Upper lobe of right lung (tissue), 1 donor: ENCODE data around the gene RAB31. TPM values are rescaled to one million over a fixed set of nuclear protein-coding genes. Genes with fewer than 3 reads are reported as not detected.

Experiments used
- ATAC-seq: fragments of 200-7000 bp; cut with Tn5 transposase; one replicate; pipeline ENCODE4 v1.9.1; 2020; ENCODE audit warnings: mild to moderate bottlenecking, moderate library complexity
- DNase-seq: peaks from one replicate; pipeline ENCODE4 v3.0.0-alpha.2; 2020
- H3K27ac ChIP-seq: fragments of 200-600 bp; one replicate; pipeline ENCODE4 v1.8.0; 2022
- H3K27me3 ChIP-seq: fragments of 200-600 bp; one replicate; pipeline ENCODE4 v1.8.0; 2022; ENCODE audit warnings: mild to moderate bottlenecking
- H3K36me3 ChIP-seq: fragments of 200-600 bp; one replicate; pipeline ENCODE4 v1.8.0; 2022
- H3K4me1 ChIP-seq: fragments of 200-600 bp; one replicate; pipeline ENCODE4 v1.8.0; 2022
- H3K4me3 ChIP-seq: fragments of 200-600 bp; one replicate; pipeline ENCODE4 v1.8.0; 2022; ENCODE audit warnings: mild to moderate bottlenecking
- H3K9me3 ChIP-seq: fragments of 200-600 bp; one replicate; pipeline ENCODE4 v1.8.0; 2022
- intact Hi-C: fragments of 100-400 bp; cut with DNase I; formaldehyde crosslinking; loops from one replicate; pipeline ENCODE4 v1.11.0; 2022
- total RNA-seq: library from RNA; stranded (reverse); fragmentation: NEBNext Ultra II Directional; extraction: Animal tissue kit (Norgen Biotek cat#: 25700); gene quantifications from one replicate; pipeline ENCODE4 v1.2.1, GENCODE V29; 2021
- TF ChIP-seq, protein P1 (sequence below): fragments of 200-600 bp; IDR thresholded peaks from one replicate; pipeline ENCODE4 v1.8.0; 2022; ENCODE audit warnings: antibody characterized with exemption
- donor health status: DM: no; HTN: yes; CAD: no; lungs with severe emphysema.

Gene RAB31
- total RNA-seq, 1 donor from 2014 or later, result 137 TPM

DNA sequence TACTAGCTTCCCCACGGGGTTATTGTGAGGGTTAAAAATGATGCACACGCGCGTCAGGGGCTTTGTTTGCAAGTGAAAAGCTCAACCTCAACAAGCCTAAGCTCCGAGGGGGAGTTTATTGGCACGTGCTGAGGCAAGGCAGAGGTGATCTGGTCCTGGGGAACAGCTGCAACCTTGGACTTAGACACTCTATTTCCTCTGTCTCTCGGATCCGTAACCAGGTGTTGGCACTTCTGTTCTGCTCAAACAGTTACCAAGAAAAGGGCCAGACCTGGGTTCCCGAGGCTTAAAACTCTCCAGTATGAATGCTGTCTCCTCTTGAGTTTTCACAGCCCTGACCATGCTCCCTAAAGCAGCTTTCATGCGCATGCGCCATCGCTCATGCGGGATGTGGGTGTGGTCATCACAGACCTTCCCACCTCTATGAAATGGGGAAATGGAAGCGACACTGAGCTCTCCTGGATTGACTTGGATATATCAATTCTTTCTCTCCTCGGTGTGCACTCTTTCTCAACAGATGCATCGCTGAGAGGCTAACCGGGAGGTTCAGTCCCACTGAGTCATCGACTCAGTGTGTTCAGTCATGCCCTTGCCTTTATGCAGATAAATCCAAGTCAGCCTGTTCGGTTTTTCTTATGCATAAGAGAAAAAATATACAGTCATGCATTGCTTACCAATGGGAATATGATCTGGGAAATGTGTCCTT, 19.9 kb upstream of the RAB31 start:
- H3K27ac ChIP-seq, result no peak overlapping the region
- intact Hi-C loops, result no loop called here
- no peaks in the 10 kb centered on the region for H3K9me3 ChIP-seq
- H3K27me3 ChIP-seq, result no peaks in the 10 kb centered on the region
- TF ChIP-seq, protein P1, sequence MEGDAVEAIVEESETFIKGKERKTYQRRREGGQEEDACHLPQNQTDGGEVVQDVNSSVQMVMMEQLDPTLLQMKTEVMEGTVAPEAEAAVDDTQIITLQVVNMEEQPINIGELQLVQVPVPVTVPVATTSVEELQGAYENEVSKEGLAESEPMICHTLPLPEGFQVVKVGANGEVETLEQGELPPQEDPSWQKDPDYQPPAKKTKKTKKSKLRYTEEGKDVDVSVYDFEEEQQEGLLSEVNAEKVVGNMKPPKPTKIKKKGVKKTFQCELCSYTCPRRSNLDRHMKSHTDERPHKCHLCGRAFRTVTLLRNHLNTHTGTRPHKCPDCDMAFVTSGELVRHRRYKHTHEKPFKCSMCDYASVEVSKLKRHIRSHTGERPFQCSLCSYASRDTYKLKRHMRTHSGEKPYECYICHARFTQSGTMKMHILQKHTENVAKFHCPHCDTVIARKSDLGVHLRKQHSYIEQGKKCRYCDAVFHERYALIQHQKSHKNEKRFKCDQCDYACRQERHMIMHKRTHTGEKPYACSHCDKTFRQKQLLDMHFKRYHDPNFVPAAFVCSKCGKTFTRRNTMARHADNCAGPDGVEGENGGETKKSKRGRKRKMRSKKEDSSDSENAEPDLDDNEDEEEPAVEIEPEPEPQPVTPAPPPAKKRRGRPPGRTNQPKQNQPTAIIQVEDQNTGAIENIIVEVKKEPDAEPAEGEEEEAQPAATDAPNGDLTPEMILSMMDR, result no peak
- H3K36me3 ChIP-seq, result no peaks in the 10 kb centered on the region
- no peak for DNase-seq
- H3K4me1 ChIP-seq, result peaks cover 21% of the 10 kb centered on the region
- no peak for ATAC-seq
- no peak overlapping the region for H3K4me3 ChIP-seq

DNA sequence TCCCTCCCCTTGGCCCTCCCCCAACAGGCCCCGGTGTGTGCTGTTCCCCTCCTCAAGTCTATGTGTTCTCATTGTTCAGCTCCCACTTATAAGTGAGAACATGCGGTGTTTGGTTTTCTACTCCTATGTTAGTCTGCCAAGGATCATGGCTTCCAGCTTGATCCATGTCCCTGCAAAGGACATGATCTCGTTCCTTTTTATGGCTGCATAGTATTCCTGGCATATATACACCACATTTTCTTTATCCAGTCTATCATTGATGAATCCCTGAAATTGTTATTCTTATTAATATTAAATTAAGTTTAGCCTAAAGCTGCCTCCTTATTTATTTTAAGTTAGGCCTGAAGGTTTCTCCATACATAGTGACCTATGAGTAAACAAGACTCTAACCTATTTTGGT, 18.8 kb upstream of the RAB31 start:
- H3K27ac ChIP-seq, result no peak overlapping the region
- H3K27me3 ChIP-seq, result no peaks in the 10 kb centered on the region
- DNase-seq (no peak), ATAC-seq (no peak)
- H3K4me3 ChIP-seq, result no peak overlapping the region
- peaks cover 16% of the 10 kb centered on the region for H3K4me1 ChIP-seq
- H3K9me3 ChIP-seq, result no peaks in the 10 kb centered on the region
- H3K36me3 ChIP-seq, result no peaks in the 10 kb centered on the region
- TF ChIP-seq, protein P1, result no peak
- intact Hi-C loops, result no loop called here

DNA sequence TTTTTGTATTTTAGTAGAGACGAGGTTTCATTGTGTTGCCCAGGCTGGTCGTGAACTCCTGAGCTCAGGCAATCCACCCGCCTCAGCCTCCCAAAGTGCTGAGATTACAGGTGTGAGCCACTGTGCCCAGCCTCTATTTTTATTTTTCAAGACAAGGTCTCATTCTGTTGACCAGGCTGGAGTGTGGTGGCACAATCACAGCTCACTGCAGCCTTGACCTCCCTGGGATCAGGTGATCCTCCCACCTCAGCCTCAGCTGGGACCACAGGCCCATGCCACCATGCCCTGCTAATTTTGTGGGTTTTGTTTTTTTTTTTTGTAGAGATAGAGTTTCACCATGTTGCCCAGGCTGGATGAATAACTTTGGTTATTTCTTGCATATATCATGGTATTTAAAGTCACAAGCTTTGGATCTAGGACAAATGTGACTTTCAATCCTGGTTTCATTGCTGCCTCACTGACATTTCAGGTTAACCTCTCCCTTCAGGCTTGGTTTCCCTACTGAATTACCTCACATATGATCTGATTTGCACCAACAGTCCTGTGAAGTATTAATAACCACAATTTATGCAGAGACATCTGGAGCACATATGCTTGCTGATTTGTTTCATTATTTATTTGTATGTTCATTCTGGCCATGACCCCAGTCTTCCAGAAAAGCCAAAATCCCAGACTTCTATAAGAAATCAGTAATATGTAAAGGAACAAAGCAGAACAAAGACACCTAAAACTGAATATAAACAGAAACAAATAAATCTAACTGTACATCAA, 17.5 kb upstream of the RAB31 start:
- H3K27me3 ChIP-seq, result no peaks in the 10 kb centered on the region
- no peaks in the 10 kb centered on the region for H3K36me3 ChIP-seq
- ATAC-seq (no peak), DNase-seq (no peak)
- peaks cover 4% of the 10 kb centered on the region for H3K4me1 ChIP-seq
- no peaks in the 10 kb centered on the region for H3K9me3 ChIP-seq
- no peak overlapping the region for H3K4me3 ChIP-seq
- TF ChIP-seq, protein P1, result no peak
- no peak overlapping the region for H3K27ac ChIP-seq
- intact Hi-C loops, result no loop called here

DNA sequence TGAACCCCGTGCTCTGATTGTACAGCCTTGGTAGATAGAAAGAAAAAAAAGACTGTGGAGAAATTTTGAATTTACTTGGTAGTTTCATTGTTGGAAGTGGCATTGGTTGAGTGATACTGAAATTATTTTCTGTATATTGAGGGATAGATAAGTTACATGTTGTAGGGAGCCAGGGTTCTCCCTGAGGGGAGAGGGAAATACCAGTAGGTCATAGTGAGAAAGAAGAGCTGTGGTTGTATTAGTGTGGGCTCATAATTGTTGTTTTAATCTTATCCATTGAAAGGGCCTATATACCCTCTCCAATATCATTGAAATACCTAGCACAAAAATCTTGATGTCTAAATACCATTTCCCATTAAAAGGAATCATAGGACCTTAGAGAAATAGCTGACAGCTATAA, 16.9 kb upstream of the RAB31 start:
- intact Hi-C loops, result no loop called here
- no peak for DNase-seq
- Histone ChIP-seq H3K27me3 (no peaks in the 10 kb centered on the region), H3K27ac (no peak overlapping the region), H3K4me3 (no peak overlapping the region), H3K36me3 (no peaks in the 10 kb centered on the region), H3K4me1 (no peaks in the 10 kb centered on the region), H3K9me3 (no peaks in the 10 kb centered on the region)
- TF ChIP-seq, protein P1, result no peak
- no peak for ATAC-seq

DNA sequence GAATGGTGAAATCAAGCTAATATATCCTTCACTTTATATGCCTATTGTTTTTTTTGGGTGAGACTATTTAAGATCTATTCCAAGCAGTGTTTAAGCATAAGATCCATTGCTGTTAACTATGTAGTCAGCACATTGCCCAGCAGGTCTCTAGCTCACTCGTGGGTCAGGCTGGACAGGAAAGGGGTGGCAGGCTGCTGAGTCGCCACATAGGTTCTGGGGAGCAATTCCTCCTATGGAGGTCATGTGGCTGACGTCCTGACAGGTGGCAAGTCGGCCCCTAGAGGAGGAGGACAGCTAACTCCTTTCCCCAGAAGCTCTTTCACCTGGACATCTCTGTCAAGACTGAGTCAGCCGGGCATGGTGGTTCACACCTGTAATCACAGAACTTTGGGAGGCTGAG, 13.9 kb upstream of the RAB31 start:
- H3K36me3 ChIP-seq, result no peaks in the 10 kb centered on the region
- DNase-seq (no peak), ATAC-seq (no peak)
- H3K27me3 ChIP-seq, result no peaks in the 10 kb centered on the region
- H3K4me3 ChIP-seq, result no peak overlapping the region
- no peaks in the 10 kb centered on the region for H3K4me1 ChIP-seq
- no peak overlapping the region for H3K27ac ChIP-seq
- H3K9me3 ChIP-seq, result no peaks in the 10 kb centered on the region
- TF ChIP-seq, protein P1, result no peak
- intact Hi-C loops, result no loop called here
